ENCODE measurements around the gene GNB1. TPM values are rescaled to one million over a fixed set of nuclear protein-coding genes. Genes with fewer than 3 reads are reported as not detected.

The GNB1 gene
- total and polyA plus RNA-seq, 7 donors, result 32.3 to 100 (median 70.1) TPM

- peaks cover 40% of the 10 kb centered on the region for H3K4me1 ChIP-seq
- intact Hi-C loops (cut with DNase I), result no loop called here
- peak within 1 kb of the TSS; percentile 85 for H3K27ac ChIP-seq
- 44 to 63% (median 46%) methylated on average over 15 of the region's 15 CpGs for WGBS, 3 donors
- H3K4me3 ChIP-seq, result no peak within 1 kb of the TSS
- ATAC-seq (no peak), DNase-seq (peak; percentile 24 to 65)
- no peaks in the 10 kb centered on the region for H3K36me3 ChIP-seq (ENCODE audit: insufficient read depth in 1 of 2, low read depth in 1 of 2)
- H3K27me3 ChIP-seq (ENCODE audit: insufficient read depth in 3 of 3, low read length in 2 of 3), result no peaks in the 10 kb centered on the region
- H3K9me3 ChIP-seq, result no peaks in the 10 kb centered on the region
- TF ChIP-seq CTCF (IDR thresholded peaks at IDR 0.05), result no peak
Observed at GRCh38 chr1:1914971-1915692, 24.2 kb upstream of the GNB1 start, which contains the start of gene CALML6. TSS of gene CALML6 (plus strand) at chr1:1915260. CDS start at chr1:1915281, 21 bp downstream.

GRCh38 chr1:1914101-1914970 lies 23.4 kb upstream of the GNB1 start:
- Histone ChIP-seq H3K27me3 (ENCODE audit: insufficient read depth in 3 of 3, low read length in 2 of 3) (no peaks in the 10 kb centered on the region), H3K4me3 (no peak overlapping the region), H3K36me3 (ENCODE audit: insufficient read depth in 1 of 2, low read depth in 1 of 2) (no peaks in the 10 kb centered on the region), H3K27ac (peak overlapping the region; percentile 85), H3K9me3 (no peaks in the 10 kb centered on the region), H3K4me1 (peaks cover 47% of the 10 kb centered on the region)
- DNase-seq, result peak; percentile 32 to 68
- intact Hi-C loops (cut with DNase I), result no loop called here
- peak in 3 of 4 donors; percentile 3 to 7 (median 6) for ATAC-seq
- 26 to 37% (median 29%) methylated on average over 18 to 20 of the region's 20 CpGs for WGBS, 3 donors
- TF ChIP-seq CTCF (IDR thresholded peaks at IDR 0.05), result no peak

- no peaks in the 10 kb centered on the region for H3K27me3 ChIP-seq (ENCODE audit: insufficient read depth in 3 of 3, low read length in 2 of 3)
- WGBS, 3 donors, result 89 to 92% (median 90%) methylated on average over 13 of the region's 13 CpGs
- no peak overlapping the region for H3K4me3 ChIP-seq
- DNase-seq, result peak; percentile 7 to 49
- H3K9me3 ChIP-seq, result no peaks in the 10 kb centered on the region
- peaks cover 44% of the 10 kb centered on the region for H3K4me1 ChIP-seq
- intact Hi-C loops (cut with DNase I), result no loop called here
- no peak overlapping the region for H3K27ac ChIP-seq
- no peaks in the 10 kb centered on the region for H3K36me3 ChIP-seq (ENCODE audit: insufficient read depth in 1 of 2, low read depth in 1 of 2)
- TF ChIP-seq CTCF (IDR thresholded peaks at IDR 0.05), result no peak
- no peak for ATAC-seq
Observed at GRCh38 chr1:1911350-1912041, 20.6 kb upstream of the GNB1 start.

- Histone ChIP-seq H3K9me3 (no peaks in the 10 kb centered on the region), H3K27me3 (ENCODE audit: insufficient read depth in 3 of 3, low read length in 2 of 3) (no peaks in the 10 kb centered on the region), H3K27ac (no peak overlapping the region), H3K4me3 (no peak overlapping the region), H3K4me1 (peaks cover 47% of the 10 kb centered on the region), H3K36me3 (ENCODE audit: insufficient read depth in 1 of 2, low read depth in 1 of 2) (no peaks in the 10 kb centered on the region)
- DNase-seq, result peak; percentile 15 to 51
- TF ChIP-seq CTCF (IDR thresholded peaks at IDR 0.05), result no peak
- 90 to 91% (median 91%) methylated on average over 21 to 22 of the region's 22 CpGs for WGBS, 3 donors
- intact Hi-C loops (cut with DNase I), result no loop called here
- no peak for ATAC-seq
Observed at GRCh38 chr1:1910651-1911331, 19.9 kb upstream of the GNB1 start.
